Measurements from ENCODE around the gene UNC13B.

The UNC13B gene

GRCh38 chr9:35340046-35340445 is 178.2 kb downstream of the UNC13B start:
- no peak for DNase-seq

GRCh38 chr9:35341021-35341420 is 179.2 kb downstream of the UNC13B start:
- no peak for DNase-seq

GRCh38 chr9:35341585-35341984 is 179.8 kb downstream of the UNC13B start:
- DNase-seq: no peak

- no peak for DNase-seq
Measured at GRCh38 chr9:35342221-35342958, 180.6 kb downstream of the UNC13B start.

- DNase-seq: no peak
Measured at GRCh38 chr9:35348109-35348508, 186.3 kb downstream of the UNC13B start.

GRCh38 chr9:35349287-35349990 is 187.6 kb downstream of the UNC13B start:
- no peak for DNase-seq

- no peak for DNase-seq
Measured at GRCh38 chr9:35350212-35350611, 188.4 kb downstream of the UNC13B start.

GRCh38 chr9:35350827-35351549 is 189.2 kb downstream of the UNC13B start:
- no peak for DNase-seq

GRCh38 chr9:35353731-35354365 is 192.0 kb downstream of the UNC13B start:
- DNase-seq: no peak

GRCh38 chr9:35355939-35356338 is 194.1 kb downstream of the UNC13B start:
- no peak for DNase-seq

GRCh38 chr9:35357116-35357515 is 195.3 kb downstream of the UNC13B start:
- no peak for DNase-seq

GRCh38 chr9:35357826-35358225 is 196.0 kb downstream of the UNC13B start:
- DNase-seq: no peak

GRCh38 chr9:35364817-35365585 is 203.2 kb downstream of the UNC13B start:
- DNase-seq: no peak

- DNase-seq: no peak
Measured at GRCh38 chr9:35366627-35367026, 204.8 kb downstream of the UNC13B start.

- no peak for DNase-seq
Measured at GRCh38 chr9:35367451-35367850, 205.6 kb downstream of the UNC13B start.

- no peak for DNase-seq
Measured at GRCh38 chr9:35370241-35370640, 208.4 kb downstream of the UNC13B start.

- DNase-seq: no peak
Measured at GRCh38 chr9:35374436-35374835, 212.6 kb downstream of the UNC13B start.

GRCh38 chr9:35374910-35375309 is 213.1 kb downstream of the UNC13B start:
- DNase-seq: no peak

GRCh38 chr9:35380039-35380438 is 218.2 kb downstream of the UNC13B start:
- DNase-seq: no peak

- DNase-seq: no peak
Measured at GRCh38 chr9:35380619-35381018, 218.8 kb downstream of the UNC13B start.

GRCh38 chr9:35385042-35385441 is 223.2 kb downstream of the UNC13B start:
- DNase-seq: no peak

- DNase-seq: no peak
Measured at GRCh38 chr9:35395076-35395705, 233.4 kb downstream of the UNC13B start.
